Amygdala (tissue), 56 donors: ENCODE measurements around the gene MAMDC2.
A peak's percentile ranks its signal among the peaks of the same experiment; 100 is the strongest.
"Not testable (repeated sequence)": the region's sequence is repeated elsewhere in the genome, so short reads cannot be mapped to it uniquely, and the experiment has no call there.

ENCODE experiments used
- DNase-seq, 56 donors: peaks; one replicate each; lab custom pipeline; 2025; lab: John Stamatoyannopoulos, UW

The MAMDC2 gene

DNA sequence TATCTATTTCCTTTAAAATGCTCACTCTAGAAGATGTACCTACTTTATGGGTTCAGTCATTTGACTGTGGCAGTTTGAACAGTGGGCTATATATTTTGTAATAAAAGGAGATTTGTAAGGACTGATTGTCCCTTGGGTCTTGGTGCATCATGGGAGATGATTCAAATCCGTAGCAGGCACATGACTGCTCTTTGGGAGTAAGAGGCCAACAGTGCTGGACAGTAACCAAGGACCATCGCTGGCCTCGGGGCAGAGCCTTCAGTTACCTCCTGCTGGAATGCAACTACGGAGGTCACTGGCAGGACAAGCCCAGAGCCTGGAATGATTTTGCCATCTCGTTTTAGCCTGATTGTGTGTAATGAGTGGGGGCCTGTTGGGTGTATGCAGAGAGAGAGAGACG is 7.0 kb upstream of the MAMDC2 start:
- peak in 1 of 56 donors; percentile 3 for DNase-seq

DNA sequence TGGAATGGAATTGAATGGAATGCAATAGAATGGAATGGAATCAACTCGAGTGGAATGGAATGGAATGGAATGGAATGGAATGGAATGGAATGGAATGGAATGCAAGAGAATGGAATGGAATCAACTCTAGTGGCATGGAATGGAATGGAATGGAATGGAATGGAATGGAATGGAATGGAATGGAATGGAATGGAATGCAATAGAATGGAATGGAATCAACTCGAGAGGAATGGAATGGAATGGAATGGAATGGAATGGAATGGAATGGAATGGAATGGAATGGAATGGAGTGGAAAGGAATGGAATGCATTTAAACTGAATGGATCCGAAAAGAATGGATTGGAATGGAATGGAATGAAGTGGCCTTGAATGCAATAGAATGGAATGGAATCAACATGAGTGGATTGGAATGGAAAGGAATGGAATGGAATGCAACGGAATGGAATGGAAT is 5.5 kb upstream of the MAMDC2 start:
- not testable (repeated sequence) for DNase-seq

DNA sequence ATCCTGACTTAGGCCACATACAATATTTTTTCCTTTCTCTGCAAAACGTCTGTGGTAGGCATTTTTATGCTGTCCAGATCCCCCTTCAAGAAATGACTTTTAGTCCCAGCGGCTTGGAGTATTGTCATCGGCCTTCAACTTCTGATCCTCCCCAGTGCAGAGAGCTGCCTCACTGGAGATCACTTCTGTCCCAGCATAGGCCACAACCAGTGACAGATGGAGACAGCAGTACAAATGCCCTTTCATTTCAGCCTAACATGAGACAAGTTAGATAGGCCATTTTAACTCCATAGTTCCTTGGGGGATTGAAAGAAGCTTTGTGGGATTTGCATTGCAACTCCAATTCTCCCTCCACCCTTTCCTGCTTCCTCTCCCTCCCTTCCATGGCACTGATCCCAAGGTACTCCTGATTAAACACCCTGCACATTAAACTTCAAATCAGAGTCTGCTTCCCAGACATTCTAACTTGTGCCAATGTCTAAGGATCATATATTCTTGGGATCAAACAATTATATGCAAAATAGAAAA is 3.2 kb upstream of the MAMDC2 start:
- DNase-seq = peak in 2 of 56 donors; percentile 8 to 14

DNA sequence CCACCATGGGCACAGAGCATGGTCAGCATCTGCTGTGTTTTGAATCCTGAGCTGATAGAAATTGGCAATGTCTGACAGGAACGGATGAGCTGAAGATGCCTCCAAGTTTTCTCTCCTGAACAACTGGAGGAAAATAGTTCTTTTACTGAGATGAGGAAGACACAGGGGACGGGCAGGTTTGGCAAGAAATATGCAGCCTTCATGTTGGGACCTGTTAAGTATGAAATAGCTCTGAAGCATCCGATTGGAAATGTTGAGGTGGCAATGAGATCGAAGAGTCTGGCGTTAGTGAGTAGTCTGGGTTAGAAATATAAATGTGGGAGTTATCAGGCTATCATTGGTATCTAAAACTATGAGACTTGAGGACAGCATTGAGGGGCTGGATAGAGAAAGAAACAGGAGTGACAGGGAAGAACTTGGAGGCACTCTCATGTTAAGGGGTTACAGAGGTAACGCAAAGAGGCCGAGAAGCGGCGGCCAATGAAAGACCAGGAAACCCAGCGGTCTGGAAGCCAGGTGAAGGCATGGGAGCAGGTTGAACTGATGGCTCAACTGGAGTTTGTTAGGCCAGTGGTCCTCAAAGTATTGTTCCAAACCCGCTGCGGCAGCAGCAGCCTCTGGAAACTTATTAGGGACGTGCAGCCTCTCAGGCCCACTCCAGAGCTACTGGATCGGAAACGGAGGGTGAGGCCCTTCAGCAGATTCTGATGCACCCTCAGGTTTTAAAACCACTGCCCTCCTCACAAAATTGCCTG is 1.0 kb upstream of the MAMDC2 start:
- no peak for DNase-seq

DNA sequence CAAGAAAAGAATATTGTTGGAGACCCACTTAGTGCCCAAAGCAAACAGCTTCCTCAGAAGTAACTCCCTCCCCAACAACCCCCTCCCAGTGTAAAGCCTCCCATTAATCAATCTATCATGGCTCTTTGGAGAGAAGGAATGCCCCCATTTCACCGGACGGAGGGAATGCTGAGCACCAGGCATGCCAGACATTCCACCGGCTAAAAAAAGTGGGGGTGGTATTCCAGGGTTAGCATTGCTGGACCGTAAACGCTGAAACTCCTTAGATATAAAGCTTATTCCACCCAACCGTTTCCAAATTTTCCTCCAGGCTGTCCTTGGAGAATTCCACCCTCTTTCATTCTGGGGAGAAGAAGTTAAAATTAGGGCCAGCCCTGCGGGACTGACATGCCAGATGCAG is 363 bp upstream of the MAMDC2 start:
- no peak for DNase-seq

DNA sequence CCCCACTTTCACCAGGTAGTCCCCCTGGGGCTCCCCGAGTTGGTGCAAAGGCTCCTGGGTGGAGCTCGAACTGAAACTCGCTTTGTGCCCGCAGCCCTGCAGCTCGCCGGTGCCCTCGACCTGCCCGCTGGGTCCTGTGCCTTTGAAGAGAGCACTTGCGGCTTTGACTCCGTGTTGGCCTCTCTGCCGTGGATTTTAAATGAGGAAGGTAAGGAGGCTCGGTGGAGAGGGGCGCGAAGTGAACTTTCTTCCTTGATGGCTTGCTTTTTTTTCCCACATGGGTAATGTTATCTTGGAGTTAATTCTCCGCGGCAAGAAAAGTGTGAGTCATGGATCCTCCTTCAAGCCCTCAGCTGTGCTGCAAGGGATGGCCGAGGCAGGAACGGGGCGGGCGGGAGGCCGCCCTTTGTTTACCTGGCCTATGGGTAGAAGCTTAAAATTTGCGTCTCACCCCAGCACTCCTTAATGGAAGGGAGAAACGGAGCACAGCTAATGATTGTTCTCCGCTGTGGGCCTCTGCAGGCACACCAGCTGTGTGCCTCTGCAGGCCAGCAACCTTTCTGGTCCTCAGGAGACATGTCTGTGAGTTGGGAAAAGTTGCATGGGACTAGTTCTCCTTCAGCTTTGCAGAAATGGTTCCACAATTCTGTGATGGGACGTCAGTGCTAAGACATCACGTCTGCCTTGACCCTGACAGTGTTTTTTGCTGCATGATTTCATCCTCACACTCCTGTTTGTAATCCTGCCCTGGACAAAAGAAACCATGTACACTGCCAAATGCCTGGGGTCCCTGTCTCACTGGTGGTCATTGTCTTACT is 1.1 kb downstream of the MAMDC2 start:
- peak in 4 of 56 donors; percentile 7 to 37 (median 20) for DNase-seq

DNA sequence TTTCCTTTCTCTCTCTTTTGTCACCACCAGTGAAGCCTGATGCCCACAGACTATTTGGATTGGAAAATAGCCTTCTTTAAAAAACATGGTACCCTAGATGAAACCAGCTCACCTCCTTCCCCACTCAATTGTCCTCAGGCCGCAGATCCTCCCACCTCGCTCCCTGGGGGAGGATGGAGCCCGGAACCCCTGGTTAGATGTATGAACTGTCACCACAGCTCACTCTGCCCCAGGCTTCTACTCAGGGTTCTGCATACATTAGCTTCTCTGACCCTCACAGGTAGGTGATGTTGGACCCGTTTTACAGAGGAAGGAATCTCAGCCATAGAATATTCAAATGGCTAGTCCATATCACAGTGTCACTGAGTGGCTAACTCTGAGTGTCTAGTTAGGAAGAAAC is 1.8 kb downstream of the MAMDC2 start:
- DNase-seq = no peak

DNA sequence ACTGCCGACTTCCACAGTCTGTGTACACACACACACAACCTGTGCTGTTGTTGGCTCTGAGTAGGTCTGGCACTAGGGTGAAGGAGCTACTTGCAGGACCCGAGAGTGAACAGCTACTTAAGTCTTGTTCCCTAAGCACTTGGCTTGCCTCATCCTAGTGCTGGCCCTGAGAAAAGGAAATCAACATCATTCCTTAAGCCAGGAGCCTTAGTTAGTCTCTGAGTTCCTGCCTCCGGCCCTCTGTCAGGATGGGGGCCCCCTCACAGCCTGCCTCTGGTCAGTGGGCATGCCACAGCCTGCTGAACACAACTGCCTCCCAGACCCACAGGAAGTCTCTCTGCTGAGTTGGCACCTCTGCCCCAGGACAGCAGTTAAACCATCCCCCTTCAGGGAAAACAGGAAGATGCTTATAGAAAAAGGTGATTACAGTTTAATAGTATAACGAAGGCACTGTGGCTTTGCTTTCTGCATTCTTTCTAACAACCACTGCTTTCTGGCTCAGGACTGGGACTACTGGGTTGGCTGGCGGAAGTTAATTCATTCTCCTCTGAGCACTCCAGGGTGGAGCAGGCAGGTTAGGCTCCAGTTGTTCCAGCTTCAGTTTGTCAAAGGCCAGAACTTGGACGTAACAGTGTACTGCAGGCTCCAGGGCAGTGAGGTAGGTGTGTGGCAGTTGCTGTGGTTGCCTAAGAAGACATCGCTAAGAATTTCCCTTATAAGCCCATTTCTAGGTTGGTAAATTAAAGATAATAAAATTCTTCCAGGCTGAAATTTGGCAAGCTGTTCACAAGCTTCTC is 2.8 kb downstream of the MAMDC2 start:
- peak in 8 of 56 donors; percentile 4 to 37 (median 10) for DNase-seq

DNA sequence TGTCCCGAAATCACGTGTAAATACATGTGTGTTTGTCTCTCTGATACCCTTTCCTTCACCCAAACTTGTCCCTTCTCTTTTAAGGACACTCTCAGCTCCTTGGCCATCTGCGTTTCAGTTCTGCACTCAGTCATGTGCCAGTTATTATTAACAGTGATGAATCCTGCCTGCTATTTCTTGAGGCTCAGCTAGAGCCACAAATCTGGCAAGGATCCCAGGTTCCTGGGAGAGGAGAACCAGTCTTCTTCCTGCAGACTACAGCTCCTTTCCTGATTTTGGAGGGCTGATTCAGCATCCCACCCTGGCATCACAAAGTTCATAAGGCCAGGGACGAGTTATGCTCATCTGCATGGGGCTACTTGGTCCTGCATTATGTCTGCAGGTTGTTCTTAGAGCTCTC is 5.6 kb downstream of the MAMDC2 start:
- peak in 29 of 56 donors; percentile 5 to 73 (median 37) for DNase-seq

DNA sequence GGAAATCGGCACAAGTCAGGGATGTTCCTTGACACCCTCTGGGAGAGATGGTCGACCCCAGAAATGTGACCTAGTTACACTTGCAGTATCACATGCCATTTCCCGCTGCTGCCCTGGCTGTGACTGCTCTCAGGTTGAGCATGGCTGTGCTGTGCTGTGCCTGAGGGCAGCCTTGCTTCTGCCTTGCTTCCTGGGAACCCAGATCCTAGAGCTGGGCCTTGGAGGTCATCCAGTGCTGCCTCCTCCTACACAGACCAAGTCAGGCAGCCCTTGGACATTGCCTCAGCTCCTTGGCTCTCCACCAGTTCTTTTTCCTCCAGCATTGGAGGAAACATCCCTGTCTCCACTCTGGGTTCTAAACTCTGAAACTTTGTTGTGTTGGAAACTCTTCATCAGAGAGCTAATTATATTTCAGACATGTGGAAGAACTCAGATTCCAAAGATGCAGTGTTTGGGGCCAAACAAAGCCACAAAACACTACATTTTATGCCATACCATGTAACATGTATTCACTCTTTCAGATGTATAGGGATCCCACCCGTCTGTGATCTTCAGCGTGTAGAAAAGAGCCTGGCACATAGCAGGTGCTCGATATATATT is 6.1 kb downstream of the MAMDC2 start:
- peak in 1 of 56 donors; percentile 7 for DNase-seq

DNA sequence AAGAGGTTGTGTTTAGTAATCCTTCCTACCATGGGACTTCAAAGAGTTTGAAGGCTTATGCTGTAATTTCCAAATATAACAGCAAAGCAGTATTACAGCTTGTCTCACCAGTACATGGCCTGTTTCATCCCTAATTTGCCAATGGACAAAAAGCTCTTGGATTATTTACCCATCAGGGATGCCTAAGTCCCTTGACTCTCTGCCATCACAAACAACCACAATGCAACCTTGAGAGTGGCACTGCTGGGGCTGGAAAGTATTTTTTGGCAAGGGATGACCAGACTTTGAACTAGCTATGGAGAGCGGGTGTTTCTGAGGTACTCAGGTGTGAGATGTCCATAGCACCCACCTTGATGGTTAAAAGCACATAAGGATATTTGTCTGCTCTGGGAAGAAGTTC is 9.1 kb downstream of the MAMDC2 start:
- DNase-seq = no peak

DNA sequence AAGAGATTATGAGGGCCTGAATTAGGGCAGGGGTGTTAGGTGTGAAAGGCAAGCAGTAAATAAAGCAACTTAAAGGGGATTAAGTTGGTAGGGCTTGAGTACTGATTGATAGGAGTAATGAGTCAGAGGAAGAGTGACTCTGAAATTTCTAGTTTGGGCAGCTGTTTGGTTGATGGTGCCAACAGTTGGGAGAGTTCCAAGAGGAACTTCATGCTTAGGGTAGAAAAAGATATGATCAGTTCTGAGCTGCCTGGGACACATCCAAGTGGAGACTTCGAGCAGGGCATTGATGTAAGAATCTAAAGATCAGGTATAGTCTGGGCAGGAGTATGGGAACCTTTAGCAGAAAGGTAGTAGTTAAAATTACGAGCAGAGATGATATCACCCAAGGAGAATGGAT is 10.2 kb downstream of the MAMDC2 start:
- DNase-seq = peak in 2 of 56 donors; percentile 22 to 32

DNA sequence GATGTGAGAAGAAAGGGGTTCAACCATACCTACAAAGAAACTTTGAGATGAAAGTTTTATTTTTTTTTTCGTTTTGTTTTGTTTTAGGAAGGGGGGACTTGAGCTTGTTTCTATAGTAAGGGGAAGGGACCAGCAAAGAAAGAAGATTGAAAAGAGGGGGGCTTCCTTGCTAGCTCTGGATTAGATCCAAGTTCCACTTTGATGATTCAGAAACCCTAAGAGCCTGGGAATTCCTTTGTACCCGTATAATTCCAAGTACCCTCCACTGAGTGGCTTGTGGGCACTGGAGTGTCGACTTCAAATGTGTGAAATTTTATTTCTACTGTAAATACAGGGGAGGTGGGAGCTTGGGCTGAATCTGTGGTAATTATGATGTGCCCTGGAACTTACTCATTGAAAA is 10.9 kb downstream of the MAMDC2 start:
- no peak for DNase-seq

DNA sequence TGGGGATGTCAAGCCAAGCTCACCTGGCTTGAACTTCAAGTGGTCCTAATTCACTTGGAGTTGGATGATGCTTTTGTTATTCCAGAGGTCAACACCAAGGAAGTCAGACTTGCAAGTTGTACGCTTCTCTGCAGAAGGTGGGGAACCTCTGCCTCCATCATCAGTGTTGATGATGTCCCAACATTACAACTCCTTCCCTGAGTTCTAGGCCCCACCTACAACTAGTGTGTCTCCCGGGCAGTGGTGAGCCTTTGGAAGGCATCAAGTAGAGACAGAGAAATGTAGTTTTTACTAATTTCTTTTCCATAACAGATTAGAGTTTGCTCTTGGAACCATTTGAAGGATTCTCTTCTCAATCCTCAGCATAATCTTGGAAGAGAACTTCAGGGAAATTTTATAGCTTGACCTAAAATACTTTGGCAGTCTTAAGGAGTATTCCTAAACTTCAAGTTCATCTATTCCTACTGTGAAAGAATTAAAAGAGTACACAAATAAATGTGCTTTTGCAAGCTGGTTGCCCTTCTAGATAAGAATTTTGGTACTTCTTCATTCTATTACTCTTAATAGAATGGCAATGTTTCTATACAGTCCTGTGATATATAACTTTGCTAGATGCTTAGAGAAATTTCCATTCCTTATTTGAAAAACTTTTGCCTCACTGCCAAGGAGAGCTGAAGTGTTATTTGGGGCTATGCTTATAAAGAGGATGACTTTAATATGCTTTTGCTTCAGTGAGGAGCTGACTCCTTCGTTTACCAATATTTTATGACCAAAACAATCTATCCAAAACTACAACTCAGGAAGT is 12.0 kb downstream of the MAMDC2 start:
- no peak for DNase-seq

DNA sequence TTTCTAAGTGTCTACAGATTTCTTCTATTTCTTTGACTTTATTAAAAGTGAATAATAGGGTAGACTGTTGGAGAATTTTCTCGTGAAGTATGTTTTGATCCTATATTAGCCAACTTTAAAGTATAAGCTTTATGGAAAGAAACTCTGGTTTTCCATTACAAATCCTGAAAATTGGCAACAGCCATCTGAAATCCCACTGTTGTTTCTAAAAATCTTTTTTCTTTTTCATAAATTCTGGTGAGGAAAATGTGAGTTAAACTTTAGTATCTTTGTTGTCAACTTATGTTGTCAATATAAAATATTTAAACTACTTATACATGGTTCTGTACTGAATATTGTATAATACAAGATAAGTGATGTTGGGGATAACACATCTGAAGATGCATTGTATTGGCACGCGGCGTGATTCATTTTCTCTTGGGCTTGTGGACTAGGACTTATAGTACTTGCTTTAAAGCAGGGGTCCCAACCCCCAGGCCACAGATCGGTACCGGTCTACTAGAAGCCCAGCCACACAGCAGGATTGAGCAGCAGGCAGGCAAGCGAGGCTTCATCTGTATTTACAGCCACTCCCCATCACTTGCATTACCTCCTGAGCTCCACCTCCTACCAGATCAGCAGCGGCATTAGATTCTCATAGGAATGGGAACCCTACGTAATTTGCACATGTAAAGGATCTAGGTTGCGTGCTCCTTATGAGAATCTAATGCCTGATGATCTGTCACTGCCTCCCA is 12.7 kb downstream of the MAMDC2 start:
- DNase-seq = no peak

DNA sequence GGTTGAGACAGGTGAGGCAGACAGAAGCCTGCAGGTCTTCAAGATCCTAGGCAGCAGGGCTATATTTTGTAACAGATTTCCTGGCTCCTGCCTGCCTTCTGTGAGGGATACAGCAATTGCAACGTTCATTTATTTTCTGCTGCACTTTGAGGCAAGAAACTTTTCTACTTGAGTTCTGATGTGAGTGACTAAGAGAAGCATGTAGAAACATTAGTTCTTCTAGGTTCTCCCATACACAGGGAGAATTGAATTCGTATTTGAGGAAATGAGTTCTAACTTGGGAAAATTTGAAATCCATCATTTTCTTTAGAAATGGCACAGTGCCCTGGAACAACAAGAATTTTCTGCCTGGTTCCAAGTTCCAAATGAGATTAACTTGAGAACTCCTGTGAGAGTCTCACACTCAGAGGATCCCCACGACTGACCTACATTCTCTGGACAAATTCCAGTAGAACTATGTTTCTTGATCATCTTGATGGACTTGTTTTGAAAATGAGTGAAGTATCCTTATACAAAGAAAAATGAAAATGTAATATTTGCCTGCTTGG is 15.0 kb downstream of the MAMDC2 start:
- no peak for DNase-seq

DNA sequence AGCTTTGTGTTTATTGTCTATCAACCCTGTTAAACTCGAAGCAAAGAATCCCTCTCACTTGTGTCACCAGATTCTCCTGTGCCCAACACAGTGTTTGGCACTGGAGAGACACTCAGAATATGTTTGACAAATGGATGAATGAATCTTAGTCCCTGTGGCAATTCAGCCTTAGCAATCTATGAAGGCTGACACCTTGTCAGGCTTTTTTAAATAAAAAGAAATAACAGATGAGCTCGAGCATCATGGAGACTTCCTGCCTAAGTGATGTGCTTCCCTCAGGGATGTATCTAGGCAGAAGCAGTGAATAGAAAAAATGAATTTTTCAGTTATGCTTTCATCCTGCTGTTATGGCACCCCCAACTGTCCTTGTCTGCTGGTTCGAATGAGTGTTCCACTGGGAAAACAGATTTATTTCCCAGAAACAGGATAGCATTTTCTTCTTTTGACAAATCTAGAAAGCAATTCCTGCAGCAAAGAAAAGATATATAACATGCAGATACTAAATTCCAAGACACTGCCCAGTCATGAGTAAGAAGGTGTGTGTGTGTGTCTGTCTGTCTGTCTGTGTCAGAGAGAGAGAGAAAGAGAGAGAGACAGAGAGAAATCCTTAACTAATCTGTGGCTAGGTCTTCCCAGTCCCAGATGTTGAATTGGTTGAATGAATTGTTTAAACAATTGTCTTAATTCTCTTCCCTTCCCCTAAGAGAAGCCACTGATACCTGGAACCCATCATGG is 16.7 kb downstream of the MAMDC2 start:
- no peak for DNase-seq
